K562 (cell line): ENCODE data around the gene LY6G6D. TPM values are rescaled to one million over a fixed set of nuclear protein-coding genes. Genes with fewer than 3 reads are reported as not detected.

ENCODE experiments used
- ATF3 ChIP-seq, 2 experiments: fragments of 450-650 bp in 1 of 2; sonication (generic) in 1 of 2; formaldehyde crosslinking in 1 of 2; IDR thresholded peaks in 1 of 2; conservative IDR thresholded peaks in 1 of 2; 2 replicates each; pipeline versions ENCODE4 v1.6.1 to v1.8.1; 2016 to 2023; ENCODE audit warnings: mild to moderate bottlenecking in 2 of 2, moderate library complexity in 2 of 2, inconsistent platforms in 1 of 2, missing genetic modification reagents in 1 of 2
- FOS ChIP-seq: IDR thresholded peaks from 3 replicates; pipeline ENCODE4 v1.6.1; 2011; ENCODE audit not compliant: insufficient read length; ENCODE audit errors: extremely low read depth
- GATAD2A ChIP-seq: fragments of 450-650 bp; IDR thresholded peaks from 2 replicates; pipeline ENCODE4 v1.6.1; 2017
- HDAC2 ChIP-seq: fragments of 450-650 bp; IDR thresholded peaks from 2 replicates; pipeline ENCODE4 v1.6.1; 2016; ENCODE audit warnings: mild to moderate bottlenecking
- HSF4 ChIP-seq: fragments of 250-450 bp; sonication (Bioruptor Pico); IDR thresholded peaks from 2 replicates; pipeline ENCODE4 v2.1.2; 2022; ENCODE audit warnings: mild to moderate bottlenecking, moderate library complexity, borderline replicate concordance
- KLF1 ChIP-seq: fragments of 450-650 bp; IDR thresholded peaks from 2 replicates; pipeline ENCODE4 v1.6.1; 2016; ENCODE audit warnings: missing genetic modification characterization, missing compliant biosample characterization
- MEF2D ChIP-seq: conservative IDR thresholded peaks from 2 replicates; pipeline ENCODE4 v1.6.1; 2016; ENCODE audit warnings: low read depth, missing genetic modification characterization, missing compliant biosample characterization
- NR0B1 ChIP-seq: fragments of 450-650 bp; IDR thresholded peaks from one replicate; pipeline ENCODE4 v1.6.1; 2018; ENCODE audit warnings: mild to moderate bottlenecking, moderate library complexity; ENCODE audit not compliant: partially characterized antibody
- NR2C1 ChIP-seq, 2 experiments: fragments of 450-650 bp; IDR thresholded peaks; 2 replicates each; pipeline ENCODE4 v1.6.1; 2017; ENCODE audit warnings: mild to moderate bottlenecking in 2 of 2, antibody characterized with exemption in 1 of 2, inconsistent platforms in 1 of 2, missing compliant biosample characterization in 1 of 2, missing genetic modification characterization in 1 of 2
- POLR2B ChIP-seq: fragments of 450-650 bp; IDR thresholded peaks from 2 replicates; pipeline ENCODE4 v1.6.1; 2018; ENCODE audit warnings: low read depth; ENCODE audit not compliant: partially characterized antibody
- PREB ChIP-seq: sonication (generic); formaldehyde crosslinking; IDR thresholded peaks from 2 replicates; pipeline ENCODE4 v1.8.1; 2023; ENCODE audit warnings: mild to moderate bottlenecking, missing genetic modification reagents
- RAD21 ChIP-seq, 2 experiments: fragments of 250-450 bp in 1 of 2; fragments of 450-650 bp in 1 of 2; sonication (Bioruptor Pico) in 1 of 2; formaldehyde crosslinking in 1 of 2; IDR thresholded peaks in 1 of 2; conservative IDR thresholded peaks in 1 of 2; 2 replicates each; pipeline versions ENCODE4 v1.4.0 to v1.8.0; 2020 to 2022; ENCODE audit warnings: mild to moderate bottlenecking in 2 of 2, moderate library complexity in 1 of 2
- TOE1 ChIP-seq, 2 experiments: fragments of 450-650 bp in 1 of 2; sonication (generic) in 1 of 2; formaldehyde crosslinking in 1 of 2; IDR thresholded peaks; 2 replicates each; pipeline versions ENCODE4 v1.7.1 to v1.8.0; 2016 to 2022; ENCODE audit warnings: borderline replicate concordance in 2 of 2, mild to moderate bottlenecking in 2 of 2, antibody characterized with exemption in 1 of 2, inconsistent platforms in 1 of 2, low read depth in 1 of 2, missing genetic modification reagents in 1 of 2, moderate library complexity in 1 of 2
- VEZF1 ChIP-seq: fragments of 200-800 bp; sonication (Bioruptor generic); IDR thresholded peaks from 2 replicates; pipeline ENCODE4 v1.6.1; 2017; ENCODE audit warnings: missing genetic modification characterization, missing compliant biosample characterization
- ZKSCAN1 ChIP-seq: fragments of 150-350 bp; IDR thresholded peaks from 2 replicates; pipeline ENCODE4 v1.6.1; 2016; ENCODE audit warnings: low read depth, low read length
- ZNF212 ChIP-seq: fragments of 450-650 bp; formaldehyde crosslinking; IDR thresholded peaks from 2 replicates; pipeline ENCODE4 v1.4.0; 2020; ENCODE audit warnings: mild to moderate bottlenecking
- ZNF232 ChIP-seq: sonication (generic); formaldehyde crosslinking; IDR thresholded peaks from 2 replicates; pipeline ENCODE4 v1.8.0; 2022; ENCODE audit warnings: mild to moderate bottlenecking, missing genetic modification reagents
- ZNF445 ChIP-seq: fragments of 250-450 bp; sonication (Bioruptor Pico); IDR thresholded peaks from 2 replicates; pipeline ENCODE4 v1.4.0; 2020; ENCODE audit warnings: low read depth, mild to moderate bottlenecking, moderate library complexity
- ZNF589 ChIP-seq: fragments of 200-800 bp; sonication (Bioruptor generic); IDR thresholded peaks from 2 replicates; pipeline ENCODE4 v1.6.1; 2016; ENCODE audit warnings: low read depth, missing genetic modification characterization, missing compliant biosample characterization
- polyA plus RNA-seq, 8 experiments: library from polyadenylated mRNA; depleted of rRNA in 4 of 8; stranded (reverse) in 5 of 8; unstranded in 3 of 8; fragments of >200 nt; fragmentation: Nextera tagmentation in 2 of 8; fragmentation: Illumina TruSeq in 1 of 8; extraction: Ambion mirVana in 2 of 8; extraction: Trizol in 1 of 8; gene quantifications; 2 replicates each; pipeline versions ENCODE4 v1.2.1 to v1.2.3, GENCODE V29; 2011 to 2014; ENCODE audit warnings: inconsistent platforms in 1 of 8, missing spikeins in 1 of 8
- total RNA-seq, 7 experiments: library from RNA; depleted of rRNA in 6 of 7; stranded (reverse); fragments of >200 nt in 6 of 7; fragmentation: Illumina TruSeq in 2 of 7; extraction: Trizol in 2 of 7; gene quantifications; 2 replicates each; pipeline versions ENCODE4 v1.2.1 to v1.2.3, GENCODE V29; 2011 to 2021; ENCODE audit warnings: low replicate concordance in 1 of 7

LY6G6D gene
- total and polyA plus RNA-seq, 9 of the 15 experiments (the other 6 are each of a cell fraction or from before 2014, with no cell fraction given): 0.30 to 0.38 TPM; not detected in 7

GRCh38 chr6:31740397-31741223 is 25.5 kb downstream of the LY6G6D start (continued):
- TF ChIP-seq NR2C1 (IDR thresholded peaks at IDR 0.05) (no peak), NR2C1 (tag; IDR thresholded peaks at IDR 0.05) (no peak), ZNF445 (CRISPR knock-in tag) (no peak), MEF2D (tag) (no peak), NR0B1 (no peak), FOS (no peak), GATAD2A (no peak), ZNF589 (no peak), HSF4 (CRISPR knock-in tag) (no peak), ZNF232 (no peak; the same call in 1 of the 2 replicates), RAD21 (CRISPR knock-in tag; conservative IDR thresholded peaks at IDR 0.05 in 1 of 2, IDR thresholded peaks at IDR 0.05 in 1 of 2) (0 out of 4 replicates have a peak, but pooled peaks of 1 of the 2 experiments have one; percentile 1), HDAC2 (peak; percentile 21; the same call in 1 of the 2 replicates), VEZF1 (CRISPR knock-in tag) (no peak), PREB (CRISPR knock-in tag) (no peak), POLR2B (no peak), TOE1 (IDR thresholded peaks at IDR 0.05; ENCODE audit: borderline replicate concordance) (no peak), TOE1 (CRISPR knock-in tag; IDR thresholded peaks at IDR 0.05; ENCODE audit: borderline replicate concordance, low read depth) (no peak), ZNF212 (CRISPR knock-in tag) (no peak), ZKSCAN1 (no peak), KLF1 (tag) (no peak), ATF3 (IDR thresholded peaks at IDR 0.05) (no peak), ATF3 (CRISPR knock-in tag; conservative IDR thresholded peaks at IDR 0.05) (no peak; the same call in 1 of the 2 replicates)
